ENCODE data around the gene OSBPL9. TPM values are rescaled to one million over a fixed set of nuclear protein-coding genes. Genes with fewer than 3 reads are reported as not detected.

The OSBPL9 gene
- total RNA-seq, 6 experiments from 2014 or later, result 39.8 to 54.2 (median 44.8) TPM

DNA sequence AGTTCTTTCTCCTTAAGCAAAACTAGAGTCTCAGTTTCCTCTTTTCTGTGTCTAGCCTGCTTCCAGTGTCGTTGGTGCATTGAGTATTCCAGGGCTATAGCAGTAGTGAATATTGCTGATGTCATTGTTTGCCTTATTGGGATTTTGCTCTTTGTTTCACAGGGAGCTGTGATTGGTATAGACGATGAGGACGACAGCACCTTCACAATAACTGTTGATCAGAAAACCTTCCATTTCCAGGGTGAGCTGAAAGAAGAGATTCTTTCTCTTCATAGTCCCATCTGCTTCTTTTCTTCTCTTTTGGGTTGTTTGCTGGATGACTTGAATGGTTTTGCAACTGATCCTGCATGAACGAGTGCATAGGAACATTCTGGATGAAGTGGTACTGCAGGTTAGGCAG is 52.4 kb downstream of the OSBPL9 start:
- Mint-ChIP-seq H3K27ac (no peak overlapping the region), H3K27me3 (ENCODE audit: insufficient read depth) (no peaks in the 10 kb centered on the region), H3K9me3 (no peaks in the 10 kb centered on the region), H3K4me3 (no peak overlapping the region), H3K4me1 (ENCODE audit: low read depth) (peaks cover 40% of the 10 kb centered on the region), H3K36me3 (ENCODE audit: low read depth) (peaks cover under 1% of the 10 kb centered on the region; the same call in 1 of the 2 replicates)
- no peak for DNase-seq
- TF ChIP-seq, protein P1, sequence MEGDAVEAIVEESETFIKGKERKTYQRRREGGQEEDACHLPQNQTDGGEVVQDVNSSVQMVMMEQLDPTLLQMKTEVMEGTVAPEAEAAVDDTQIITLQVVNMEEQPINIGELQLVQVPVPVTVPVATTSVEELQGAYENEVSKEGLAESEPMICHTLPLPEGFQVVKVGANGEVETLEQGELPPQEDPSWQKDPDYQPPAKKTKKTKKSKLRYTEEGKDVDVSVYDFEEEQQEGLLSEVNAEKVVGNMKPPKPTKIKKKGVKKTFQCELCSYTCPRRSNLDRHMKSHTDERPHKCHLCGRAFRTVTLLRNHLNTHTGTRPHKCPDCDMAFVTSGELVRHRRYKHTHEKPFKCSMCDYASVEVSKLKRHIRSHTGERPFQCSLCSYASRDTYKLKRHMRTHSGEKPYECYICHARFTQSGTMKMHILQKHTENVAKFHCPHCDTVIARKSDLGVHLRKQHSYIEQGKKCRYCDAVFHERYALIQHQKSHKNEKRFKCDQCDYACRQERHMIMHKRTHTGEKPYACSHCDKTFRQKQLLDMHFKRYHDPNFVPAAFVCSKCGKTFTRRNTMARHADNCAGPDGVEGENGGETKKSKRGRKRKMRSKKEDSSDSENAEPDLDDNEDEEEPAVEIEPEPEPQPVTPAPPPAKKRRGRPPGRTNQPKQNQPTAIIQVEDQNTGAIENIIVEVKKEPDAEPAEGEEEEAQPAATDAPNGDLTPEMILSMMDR (IDR thresholded peaks at IDR 0.05), result no peak

DNA sequence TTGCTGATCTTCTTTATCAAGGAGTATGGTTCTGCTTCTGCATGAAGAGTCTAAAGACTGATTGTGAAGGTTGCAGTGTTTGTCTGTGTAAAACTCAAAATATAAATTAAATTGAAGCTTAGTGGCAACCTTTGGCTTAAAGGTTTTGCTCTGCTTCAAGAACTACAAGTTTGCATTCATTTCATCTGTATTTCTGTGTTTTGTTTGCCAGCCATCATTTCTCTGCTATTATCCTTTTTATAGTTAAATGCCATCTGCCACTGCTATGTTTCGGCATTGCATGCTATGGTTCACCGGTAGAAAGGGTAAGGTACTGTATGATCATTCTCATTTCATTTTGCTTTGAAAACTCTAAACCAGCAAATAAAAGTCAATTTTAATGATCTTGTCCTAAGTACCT is 52.9 kb downstream of the OSBPL9 start:
- no peak overlapping the region for H3K4me3 Mint-ChIP-seq
- no peak for DNase-seq
- no peaks in the 10 kb centered on the region for H3K9me3 Mint-ChIP-seq
- H3K4me1 Mint-ChIP-seq (ENCODE audit: low read depth), result peaks cover 40% of the 10 kb centered on the region
- H3K36me3 Mint-ChIP-seq (ENCODE audit: low read depth), result peaks cover 6% of the 10 kb centered on the region; the same call in 1 of the 2 replicates
- no peaks in the 10 kb centered on the region for H3K27me3 Mint-ChIP-seq (ENCODE audit: insufficient read depth)
- TF ChIP-seq, protein P1 (IDR thresholded peaks at IDR 0.05), result no peak
- H3K27ac Mint-ChIP-seq, result no peak overlapping the region

DNA sequence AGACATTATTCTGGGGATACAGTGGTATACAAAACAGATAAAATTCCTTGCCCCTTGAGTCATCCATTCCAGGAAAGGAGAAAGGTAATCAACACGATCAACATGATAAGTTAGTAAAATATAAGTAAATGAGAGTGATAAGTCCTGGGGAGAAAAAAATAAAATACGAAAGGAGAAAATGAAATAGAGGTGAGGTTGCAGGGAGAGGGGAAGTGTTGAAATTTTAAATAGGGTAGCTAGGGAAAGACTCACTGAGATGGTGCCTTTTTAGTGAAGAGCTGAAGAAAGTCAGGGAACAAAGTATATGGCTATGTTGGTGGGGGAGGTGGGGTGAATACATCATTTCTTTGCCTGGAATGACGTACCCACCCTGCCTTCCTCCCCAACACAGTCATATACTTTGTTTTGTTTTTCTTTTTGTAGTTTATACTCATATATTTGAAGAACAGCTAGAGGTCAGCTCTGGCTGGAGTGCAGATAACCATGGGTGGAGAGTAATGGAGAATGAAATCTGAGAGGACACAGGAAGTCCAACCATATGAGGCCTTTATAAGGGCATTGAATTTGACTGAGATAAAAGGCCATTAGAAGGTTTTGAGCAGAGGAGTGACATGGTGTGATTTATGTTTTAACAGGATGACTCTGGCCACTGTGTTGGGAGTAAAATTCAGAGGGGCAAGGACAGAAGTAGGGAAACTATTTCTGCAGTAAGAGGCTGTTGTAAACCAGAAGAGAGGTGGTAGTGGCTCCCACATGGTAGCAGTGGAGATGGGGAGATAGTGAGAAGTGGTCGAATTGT is 54.8 kb downstream of the OSBPL9 start:
- peaks cover 7% of the 10 kb centered on the region; the same call in 1 of the 2 replicates for H3K36me3 Mint-ChIP-seq (ENCODE audit: low read depth)
- H3K27ac Mint-ChIP-seq, result no peak overlapping the region
- no peak overlapping the region for H3K4me3 Mint-ChIP-seq
- H3K4me1 Mint-ChIP-seq (ENCODE audit: low read depth), result peaks cover 30% of the 10 kb centered on the region
- peak; percentile 60 for DNase-seq
- H3K27me3 Mint-ChIP-seq (ENCODE audit: insufficient read depth), result no peaks in the 10 kb centered on the region
- H3K9me3 Mint-ChIP-seq, result no peaks in the 10 kb centered on the region
- TF ChIP-seq, protein P1 (IDR thresholded peaks at IDR 0.05), result no peak

GRCh38 chr1:51673279-51673678 is 56.4 kb downstream of the OSBPL9 start:
- Mint-ChIP-seq H3K36me3 (ENCODE audit: low read depth) (peaks cover 7% of the 10 kb centered on the region; the same call in 1 of the 2 replicates), H3K9me3 (no peaks in the 10 kb centered on the region), H3K27ac (no peak overlapping the region), H3K4me1 (ENCODE audit: low read depth) (peaks cover 26% of the 10 kb centered on the region), H3K27me3 (ENCODE audit: insufficient read depth) (no peaks in the 10 kb centered on the region), H3K4me3 (no peak overlapping the region)
- DNase-seq, result no peak
- TF ChIP-seq, protein P1 (IDR thresholded peaks at IDR 0.05), result no peak

- Mint-ChIP-seq H3K27ac (0 out of 2 replicates have a peak overlapping the region, but pooled peaks have one; percentile 16), H3K4me1 (ENCODE audit: low read depth) (peaks cover 23% of the 10 kb centered on the region), H3K36me3 (ENCODE audit: low read depth) (peaks cover 7% of the 10 kb centered on the region; the same call in 1 of the 2 replicates), H3K4me3 (no peak overlapping the region), H3K27me3 (ENCODE audit: insufficient read depth) (no peaks in the 10 kb centered on the region), H3K9me3 (no peaks in the 10 kb centered on the region)
- peak; percentile 12 for DNase-seq
- TF ChIP-seq, protein P1 (IDR thresholded peaks at IDR 0.05), result no peak
These were observed 58.4 kb downstream of the OSBPL9 start for GRCh38 chr1:51675177-51675780.

All from HFFc6 (cell line).